Liver (tissue), 2 donors: ENCODE measurements around the gene PARD3.

ENCODE experiments used
- RAD21 ChIP-seq, 2 donors: IDR thresholded peaks; 2 replicates each; pipeline ENCODE4 v1.6.1; 2016; ENCODE audit warnings: antibody characterized with exemption in 2 of 2, mild to moderate bottlenecking in 2 of 2
- REST ChIP-seq: IDR thresholded peaks from 2 replicates; pipeline ENCODE4 v1.6.1; 2016; ENCODE audit warnings: antibody characterized with exemption, mild to moderate bottlenecking
- ZBTB33 ChIP-seq: IDR thresholded peaks from 2 replicates; pipeline ENCODE4 v1.6.1; 2016; ENCODE audit warnings: antibody characterized with exemption
- TF ChIP-seq, protein P1 (sequence below): IDR thresholded peaks from 2 replicates; pipeline ENCODE4 v1.6.1; 2016; ENCODE audit warnings: antibody characterized with exemption
- donor health status: healthy.

GRCh38 chr10:34244756-34245484 is 570.2 kb downstream of the PARD3 start:
- TF ChIP-seq REST: no peak
- TF ChIP-seq, protein P1, sequence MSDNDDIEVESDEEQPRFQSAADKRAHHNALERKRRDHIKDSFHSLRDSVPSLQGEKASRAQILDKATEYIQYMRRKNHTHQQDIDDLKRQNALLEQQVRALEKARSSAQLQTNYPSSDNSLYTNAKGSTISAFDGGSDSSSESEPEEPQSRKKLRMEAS: no peak
- no peak for TF ChIP-seq ZBTB33
- peak in 1 of 2 donors; percentile 31 for TF ChIP-seq RAD21 (IDR thresholded peaks at IDR 0.05)
